ENCODE results near the gene RASGRF1.

- no peak; the same call in 1 of the 2 replicates for TF ChIP-seq CTCF (conservative IDR thresholded peaks at IDR 0.05)
- TF ChIP-seq ZFX (IDR thresholded peaks at IDR 0.05): no peak
Observed at GRCh38 chr15:78950902-78951840, 139.4 kb downstream of the RASGRF1 start.

Measured in C4-2B (cell line).